Glutamatergic neuron (in vitro differentiated cells): ENCODE data around the gene STIMATE. TPM values are rescaled to one million over a fixed set of nuclear protein-coding genes. Genes with fewer than 3 reads are reported as not detected.

ENCODE experiments used
- DNase-seq: peaks from one replicate; pipeline ENCODE4 v3.0.0; 2022
- H3K27ac Mint-ChIP-seq: one replicate; pipeline ENCODE4 v1.8.0; 2020; ENCODE audit warnings: mild to moderate bottlenecking, mixed read lengths, inconsistent platforms; ENCODE audit not compliant: unreplicated experiment
- H3K27me3 Mint-ChIP-seq: one replicate; pipeline ENCODE4 v1.8.0; 2020; ENCODE audit warnings: mild to moderate bottlenecking, moderate library complexity, mixed read lengths, inconsistent platforms; ENCODE audit not compliant: unreplicated experiment
- H3K36me3 Mint-ChIP-seq: one replicate; pipeline ENCODE4 v1.8.0; 2020; ENCODE audit warnings: mild to moderate bottlenecking, mixed read lengths, inconsistent platforms; ENCODE audit not compliant: unreplicated experiment
- H3K4me1 Mint-ChIP-seq: one replicate; pipeline ENCODE4 v1.8.0; 2020; ENCODE audit warnings: mild to moderate bottlenecking, low read depth, mixed read lengths, inconsistent platforms; ENCODE audit not compliant: unreplicated experiment
- H3K4me3 Mint-ChIP-seq: one replicate; pipeline ENCODE4 v1.8.0; 2020; ENCODE audit warnings: mild to moderate bottlenecking, mixed read lengths, inconsistent platforms; ENCODE audit not compliant: unreplicated experiment
- H3K9me3 Mint-ChIP-seq: one replicate; pipeline ENCODE4 v1.8.0; 2020; ENCODE audit warnings: mild to moderate bottlenecking, moderate library complexity, mixed read lengths, inconsistent platforms; ENCODE audit not compliant: unreplicated experiment
- CTCF ChIP-seq: fragments of 200-600 bp; sonication (generic); IDR thresholded peaks from one replicate; pipeline ENCODE4 v1.5.0; 2021; ENCODE audit not compliant: partially characterized antibody, unreplicated experiment
- total RNA-seq: library from RNA; stranded (reverse); fragmentation: NEBNext Ultra II Directional; extraction: Animal tissue kit (Norgen Biotek cat#: 25700); gene quantifications from one replicate; pipeline ENCODE4 v1.2.1, GENCODE V29; 2021; ENCODE audit not compliant: unreplicated experiment

The STIMATE gene
- total RNA-seq, 1 donor from 2014 or later: 23.0 TPM

GRCh38 chr3:52813810-52814209, 83.5 kb downstream of the STIMATE start:
- Mint-ChIP-seq H3K4me3 (no peak overlapping the region), H3K9me3 (peaks cover 5% of the 10 kb centered on the region), H3K4me1 (no peaks in the 10 kb centered on the region), H3K27me3 (no peaks in the 10 kb centered on the region), H3K36me3 (no peaks in the 10 kb centered on the region), H3K27ac (no peak overlapping the region)
- DNase-seq: no peak
- TF ChIP-seq CTCF: no peak

- no peak for TF ChIP-seq CTCF
- Mint-ChIP-seq H3K4me1 (no peaks in the 10 kb centered on the region), H3K9me3 (peaks cover 1% of the 10 kb centered on the region), H3K36me3 (no peaks in the 10 kb centered on the region), H3K4me3 (no peak overlapping the region), H3K27me3 (no peaks in the 10 kb centered on the region), H3K27ac (no peak overlapping the region)
- DNase-seq: no peak
These were observed 85.8 kb downstream of the STIMATE start for GRCh38 chr3:52811452-52812011.

GRCh38 chr3:52810923-52811322, 86.4 kb downstream of the STIMATE start:
- Mint-ChIP-seq H3K27ac (no peak overlapping the region), H3K4me3 (no peak overlapping the region), H3K27me3 (no peaks in the 10 kb centered on the region), H3K9me3 (peaks cover 1% of the 10 kb centered on the region), H3K36me3 (no peaks in the 10 kb centered on the region), H3K4me1 (no peaks in the 10 kb centered on the region)
- DNase-seq: no peak
- no peak for TF ChIP-seq CTCF

GRCh38 chr3:52809662-52810377, 87.5 kb downstream of the STIMATE start:
- H3K27ac Mint-ChIP-seq: no peak overlapping the region
- no peaks in the 10 kb centered on the region for H3K36me3 Mint-ChIP-seq
- DNase-seq: no peak
- no peak overlapping the region for H3K4me3 Mint-ChIP-seq
- TF ChIP-seq CTCF: no peak
- peaks cover 1% of the 10 kb centered on the region for H3K4me1 Mint-ChIP-seq
- peaks cover 1% of the 10 kb centered on the region for H3K9me3 Mint-ChIP-seq
- H3K27me3 Mint-ChIP-seq: peaks cover 3% of the 10 kb centered on the region

- Mint-ChIP-seq H3K27ac (no peak overlapping the region), H3K4me3 (no peak overlapping the region), H3K9me3 (peaks cover 1% of the 10 kb centered on the region), H3K4me1 (peaks cover 1% of the 10 kb centered on the region), H3K27me3 (peaks cover 3% of the 10 kb centered on the region), H3K36me3 (no peaks in the 10 kb centered on the region)
- TF ChIP-seq CTCF: no peak
- DNase-seq: no peak
These were observed 88.2 kb downstream of the STIMATE start for GRCh38 chr3:52809149-52809548.
